Suppressor macrophage treated with lipopolysaccharide for 1 hour (primary cell): ENCODE measurements around the gene NFIA.
"Not testable (repeated sequence)": the region's sequence is repeated elsewhere in the genome, so short reads cannot be mapped to it uniquely, and the experiment has no call there.

Source experiments
- DNase-seq, 3 donors: peaks; one replicate each; pipeline ENCODE4 v3.0.0-alpha.2; 2020 to 2022

NFIA gene

DNA sequence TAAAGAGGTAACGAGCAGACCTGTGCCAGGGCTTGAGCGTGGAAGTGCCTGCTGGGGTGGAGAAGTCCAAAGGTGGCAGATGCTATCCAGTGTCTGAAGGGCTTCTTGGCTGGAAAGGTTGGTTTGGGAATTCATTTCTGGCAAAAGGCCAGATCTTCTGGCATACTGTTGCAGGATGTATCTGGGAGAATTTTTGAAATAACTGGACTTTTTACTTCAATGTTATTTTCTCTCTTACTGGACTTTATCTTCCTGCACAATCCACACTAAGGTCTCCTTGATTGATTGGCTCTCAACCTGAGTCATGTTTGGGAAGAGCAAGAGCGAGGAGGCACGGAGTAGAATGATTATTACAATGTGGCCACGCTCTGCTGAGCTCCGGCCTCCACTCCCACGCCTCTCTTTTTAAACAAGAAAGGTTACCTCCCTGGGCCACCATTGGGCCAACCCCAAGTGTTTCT is 364.2 kb downstream of the NFIA start:
- no peak for DNase-seq

DNA sequence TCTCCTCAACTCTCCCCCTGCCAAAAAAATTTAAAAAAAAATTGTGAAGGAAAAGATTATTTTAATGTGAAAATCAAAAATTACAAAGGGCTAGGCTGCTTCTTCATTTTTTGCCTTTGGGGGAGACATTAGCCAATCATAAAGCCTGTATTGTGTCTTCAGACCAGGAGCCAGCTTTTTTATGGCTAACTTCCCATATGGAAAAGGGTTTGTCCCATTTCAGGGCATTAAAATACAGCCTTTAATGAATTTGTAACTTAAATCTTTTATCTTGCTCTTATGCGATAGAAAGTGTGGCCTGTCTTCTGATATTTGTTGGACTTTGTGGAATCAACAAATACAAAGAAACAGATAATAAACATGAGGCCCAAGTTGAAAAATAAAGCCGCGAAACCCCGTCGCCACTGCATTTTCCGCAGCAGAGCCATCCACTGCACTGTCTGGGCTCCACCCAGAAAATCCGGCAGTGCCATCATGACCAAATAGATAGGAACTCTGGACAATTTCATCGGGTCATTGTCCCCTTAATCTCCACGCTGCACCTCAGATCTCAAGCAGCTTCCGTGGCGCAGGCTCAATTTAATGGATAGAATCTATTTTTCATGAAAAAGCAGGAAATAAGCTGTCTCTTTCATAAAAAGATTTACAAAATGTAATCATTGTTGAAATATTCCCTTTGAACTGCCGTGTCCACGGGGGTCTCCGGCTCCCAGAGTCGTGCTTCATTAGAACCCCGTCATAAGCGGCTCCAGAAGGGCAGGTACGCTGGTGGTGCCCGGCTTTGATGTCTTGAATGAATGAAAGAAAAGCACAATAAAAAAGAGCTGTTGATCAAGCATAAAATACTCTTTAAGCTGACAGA is 365.0 kb downstream of the NFIA start:
- DNase-seq, result no peak

DNA sequence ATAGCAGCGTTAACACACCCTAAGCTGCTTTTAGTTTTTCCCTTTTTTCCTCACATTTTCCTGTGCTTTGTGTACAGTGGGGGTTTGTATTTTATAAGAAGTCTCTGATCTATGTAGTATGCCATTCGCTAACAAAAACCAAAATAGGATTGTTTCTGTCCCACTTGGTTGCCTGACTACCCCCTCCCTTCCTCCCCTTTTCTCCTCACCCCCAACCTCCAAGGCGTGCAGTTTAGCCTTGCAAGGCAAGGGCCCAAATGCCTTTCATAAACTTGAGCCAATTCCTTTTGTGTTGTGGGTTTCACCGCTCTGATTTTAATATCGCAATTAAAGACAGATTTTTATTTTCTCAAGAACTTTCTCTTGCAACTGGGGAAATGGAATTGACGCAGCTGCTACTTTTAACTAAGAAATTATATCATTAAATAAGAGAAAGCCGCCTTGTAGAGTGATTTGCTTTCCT is 365.6 kb downstream of the NFIA start:
- DNase-seq, result no peak

DNA sequence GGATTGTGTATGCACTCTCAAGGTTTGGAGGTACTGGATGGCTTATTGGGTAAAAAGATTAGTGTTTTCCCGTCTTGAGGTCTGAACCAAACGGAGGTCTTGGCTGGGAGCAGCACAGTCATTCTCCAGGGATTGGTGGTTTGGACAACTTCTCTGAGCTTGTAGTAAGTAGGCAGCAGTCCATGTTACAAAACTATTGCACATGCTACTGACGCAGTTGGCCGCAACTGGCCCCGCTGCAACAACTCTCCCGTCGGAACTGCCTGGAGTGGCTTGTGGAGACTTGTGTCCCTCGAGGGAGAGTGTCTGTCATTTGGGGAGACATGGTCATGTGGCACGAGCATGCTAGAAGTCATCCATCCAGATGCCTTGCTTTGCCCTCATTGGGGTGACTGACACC is 366.6 kb downstream of the NFIA start:
- DNase-seq, result no peak

DNA sequence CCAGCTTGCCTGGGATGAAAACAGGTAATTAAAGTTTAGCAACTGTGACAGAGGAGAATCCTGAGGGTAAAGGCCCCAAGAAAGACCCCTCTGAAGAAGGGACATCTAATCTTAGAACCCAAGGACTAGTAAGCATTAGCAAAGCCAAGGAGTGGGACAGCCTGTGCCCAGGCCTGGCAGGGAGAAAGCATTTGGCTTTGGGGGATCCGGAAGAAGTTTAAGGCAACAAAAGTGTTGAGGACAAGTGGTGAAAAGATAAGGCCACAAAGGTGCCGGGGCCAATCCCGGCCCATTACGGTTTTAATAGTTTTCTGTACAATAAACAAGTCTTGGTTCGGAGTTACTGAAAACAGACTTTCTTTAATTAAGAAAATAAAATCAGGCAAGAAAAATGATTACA is 367.0 kb downstream of the NFIA start:
- DNase-seq, result no peak

DNA sequence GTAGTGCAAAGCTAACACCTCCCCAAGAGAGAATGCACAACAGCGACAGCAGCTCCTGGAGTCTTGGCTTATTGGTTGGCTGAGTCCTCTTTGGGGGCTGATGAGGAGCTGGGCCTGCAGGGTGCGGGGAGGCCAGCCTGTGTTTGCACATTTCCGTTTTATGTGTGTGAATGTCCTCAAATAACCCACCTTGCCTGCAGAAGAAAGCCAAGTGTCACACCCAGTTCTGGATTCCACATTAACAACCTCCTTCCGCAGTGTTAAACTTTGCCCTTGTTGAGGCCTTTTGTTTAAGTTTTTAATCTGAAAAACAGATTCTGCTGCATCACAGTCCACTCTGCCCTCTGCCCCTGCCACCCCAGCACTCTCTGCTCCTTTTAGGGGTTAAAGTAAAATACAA is 368.1 kb downstream of the NFIA start:
- DNase-seq, result no peak

DNA sequence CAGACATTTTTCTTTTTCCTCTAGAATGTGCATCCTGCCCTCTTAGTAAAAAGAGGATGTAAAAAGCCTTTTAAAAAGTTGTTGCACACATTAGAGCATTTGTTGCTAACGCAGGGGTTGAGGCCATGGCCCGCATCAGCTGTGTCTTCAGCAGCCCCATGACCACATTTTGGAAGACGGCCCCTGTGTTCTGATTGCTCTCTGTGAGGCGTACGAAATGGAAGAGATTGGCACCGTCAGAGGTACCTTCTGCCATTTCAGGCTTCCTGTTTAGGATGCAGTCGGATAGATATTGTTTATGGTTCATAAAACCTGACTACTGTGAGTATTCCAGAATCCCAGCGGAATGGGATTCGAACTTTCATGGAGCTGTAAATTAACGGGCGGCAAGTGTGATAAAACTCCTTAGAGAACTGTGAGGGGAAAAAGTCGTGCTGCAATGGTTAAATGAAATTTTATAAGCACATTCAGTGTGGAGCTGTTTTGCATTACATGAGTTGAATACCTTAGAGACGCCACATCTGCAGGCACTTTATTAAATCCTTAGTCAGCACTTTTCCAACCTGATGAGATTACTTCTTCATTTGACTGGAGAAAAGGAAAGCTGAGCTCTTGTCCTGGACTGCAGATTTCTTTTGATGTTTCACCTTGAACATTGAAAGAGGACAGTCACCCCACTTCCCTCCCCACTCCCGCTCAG is 368.7 kb downstream of the NFIA start:
- DNase-seq, result peak in 2 of 3 donors; percentile 13 to 27

DNA sequence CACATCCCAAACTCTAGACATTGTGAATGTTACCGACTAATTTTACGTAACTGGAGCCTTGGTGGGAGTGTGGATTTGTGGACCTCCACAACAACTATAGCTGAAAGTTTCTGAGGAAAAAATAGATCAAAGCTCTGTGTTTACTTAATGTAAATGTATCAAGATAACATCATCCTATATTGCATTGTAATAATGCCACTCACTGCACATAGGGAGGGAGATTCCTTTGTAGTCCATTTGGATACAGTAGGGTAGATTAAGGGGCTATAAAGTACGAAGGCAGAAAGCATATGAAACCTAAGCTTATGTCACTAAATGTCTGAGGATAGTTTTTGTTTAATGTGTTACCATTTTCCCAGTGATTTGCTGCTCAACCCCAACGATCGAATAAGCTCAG is 369.2 kb downstream of the NFIA start:
- DNase-seq, result no peak

DNA sequence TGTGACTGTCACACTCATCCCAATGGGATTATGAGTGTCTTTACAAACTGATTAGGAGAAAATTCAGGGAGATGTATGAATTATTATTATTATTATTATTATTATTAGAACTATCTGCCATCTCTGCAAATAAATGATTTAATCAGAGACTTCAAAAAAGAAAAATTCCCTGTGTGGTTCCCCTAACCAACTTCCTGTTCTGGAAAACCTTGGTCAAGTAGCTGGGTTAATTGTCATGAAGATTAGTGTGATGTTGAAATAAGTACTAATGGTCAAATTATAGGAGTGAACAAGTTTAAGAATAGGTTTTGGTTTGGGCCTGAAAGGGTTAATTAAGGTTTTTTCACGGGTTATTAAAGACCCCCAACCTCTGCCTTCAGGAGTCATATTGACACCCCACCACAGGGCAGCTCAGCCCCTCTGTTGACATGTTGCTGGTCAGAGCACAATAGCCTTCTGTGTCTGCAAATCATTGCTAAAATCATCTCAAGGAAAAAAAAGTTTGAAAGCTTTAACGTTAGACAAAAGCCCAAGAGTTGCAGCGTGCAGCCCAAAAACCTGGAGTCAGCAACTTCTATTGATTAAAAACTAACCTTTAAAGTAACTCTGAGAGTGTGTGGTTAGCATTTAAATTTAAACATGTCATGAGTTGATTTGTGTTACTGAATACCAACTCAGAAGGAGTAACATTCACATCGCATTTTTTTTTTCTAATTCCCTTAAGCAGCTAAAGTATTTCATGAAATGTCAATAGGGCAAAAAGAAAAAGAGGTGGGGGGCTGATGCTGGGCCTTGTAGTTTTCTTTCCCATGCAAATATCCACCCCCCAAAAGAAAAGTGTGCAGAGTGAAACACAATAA is 370.0 kb downstream of the NFIA start:
- peak; percentile 44 to 59 (median 56) for DNase-seq

DNA sequence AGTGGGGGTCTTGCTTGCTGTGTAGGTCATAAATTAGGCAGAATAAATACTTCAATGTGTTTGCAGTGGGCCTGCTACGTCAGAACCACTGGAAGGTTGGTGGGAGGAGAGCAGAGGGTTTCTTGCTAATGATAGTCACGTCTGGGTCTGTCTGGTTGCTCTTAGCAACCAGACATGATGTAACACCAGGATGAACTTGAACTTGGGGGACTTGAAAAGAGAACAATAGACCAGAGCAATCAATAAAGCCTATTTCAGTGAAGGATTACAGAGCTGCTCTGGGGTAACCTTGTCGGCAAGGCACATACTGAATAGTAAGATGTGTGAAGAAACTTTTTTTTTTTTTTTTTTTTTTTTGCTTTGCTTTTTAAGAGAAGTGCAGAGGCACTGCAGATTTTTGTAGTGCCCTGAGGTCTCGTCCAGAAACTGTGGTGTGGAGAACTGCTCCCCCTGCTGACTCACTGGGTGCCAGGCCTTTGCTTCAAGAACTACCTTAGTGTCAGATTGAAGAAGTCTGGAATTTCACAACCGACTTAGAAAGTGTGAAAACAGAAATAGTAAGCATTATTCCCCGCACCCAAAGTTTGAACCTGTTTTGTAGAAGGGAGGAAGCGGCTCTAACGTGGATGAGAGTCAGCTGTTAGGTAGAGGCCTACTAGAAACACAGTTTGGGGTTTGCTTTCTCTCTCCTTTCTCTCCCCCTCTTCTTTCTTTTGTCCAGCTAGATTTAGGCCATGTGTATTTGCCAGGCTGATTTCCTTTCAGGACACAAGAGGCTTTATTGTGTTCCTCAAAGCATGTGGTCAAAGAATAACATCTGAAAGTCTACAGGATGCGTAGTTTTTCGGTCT is 371.0 kb downstream of the NFIA start:
- DNase-seq, result peak; percentile 86 to 92 (median 90)

DNA sequence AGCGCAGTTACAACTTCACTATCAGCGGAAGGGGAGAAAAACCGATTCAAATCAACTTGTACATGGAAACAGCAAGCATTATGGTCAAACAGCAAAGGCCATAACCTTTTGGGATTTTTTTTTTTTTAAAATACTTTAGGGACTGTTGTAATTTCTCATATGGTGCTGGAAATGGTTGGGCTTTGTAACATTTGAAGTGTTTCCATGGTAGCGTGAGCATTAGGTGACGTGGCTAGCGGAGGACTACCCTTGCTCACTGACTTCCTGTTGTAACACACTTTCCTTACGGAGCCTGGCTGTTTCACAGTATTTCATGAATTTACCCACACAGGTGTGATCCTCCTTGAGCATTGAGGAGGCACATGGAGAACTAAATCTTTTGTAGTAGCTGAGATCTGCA is 373.0 kb downstream of the NFIA start:
- DNase-seq, result no peak

DNA sequence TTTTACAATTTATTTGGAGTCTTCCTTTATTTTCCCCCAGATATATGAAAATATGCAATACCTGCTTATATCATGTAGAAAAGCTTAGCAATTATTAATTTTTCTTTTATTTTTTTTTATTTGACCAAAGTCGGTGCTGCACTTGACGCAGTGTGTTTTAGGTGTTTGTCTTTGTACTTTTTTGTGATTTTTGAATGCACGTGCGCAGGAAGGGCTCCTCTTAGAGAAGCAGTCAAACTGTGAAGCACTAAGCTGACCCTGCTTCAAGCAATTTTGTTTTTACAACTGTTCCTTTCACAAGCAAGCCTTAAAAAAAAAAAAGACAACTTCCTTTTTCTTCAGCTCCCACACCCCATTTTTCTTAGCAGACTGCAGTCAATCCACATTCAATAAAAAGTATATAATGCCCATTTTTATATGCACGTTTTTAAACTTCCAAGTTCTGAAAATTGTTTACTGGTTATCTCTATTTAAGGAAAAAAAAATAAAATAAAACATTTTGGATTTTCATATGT is 375.2 kb downstream of the NFIA start:
- DNase-seq, result peak in 2 of 3 donors; percentile 10 to 22

DNA sequence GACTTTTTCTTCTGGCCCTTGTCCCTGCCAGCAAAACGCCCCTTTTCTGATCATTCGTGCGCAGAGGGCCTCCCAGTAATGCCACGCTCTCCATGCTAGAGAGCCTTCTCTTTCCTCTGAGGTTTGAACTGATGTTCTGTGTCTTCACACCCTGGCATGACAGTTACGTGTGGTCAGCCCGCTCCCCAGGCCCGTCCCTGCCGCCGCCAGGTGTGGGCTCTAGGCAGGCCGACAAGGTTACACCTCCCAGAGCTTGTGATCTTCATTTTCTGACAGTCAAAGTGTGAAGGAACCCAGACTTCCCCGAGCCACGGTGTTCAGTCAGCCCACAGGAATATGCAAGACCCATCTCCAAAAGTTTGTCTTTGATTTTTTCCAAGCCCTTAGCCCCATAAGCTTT is 377.0 kb downstream of the NFIA start:
- DNase-seq, result no peak

DNA sequence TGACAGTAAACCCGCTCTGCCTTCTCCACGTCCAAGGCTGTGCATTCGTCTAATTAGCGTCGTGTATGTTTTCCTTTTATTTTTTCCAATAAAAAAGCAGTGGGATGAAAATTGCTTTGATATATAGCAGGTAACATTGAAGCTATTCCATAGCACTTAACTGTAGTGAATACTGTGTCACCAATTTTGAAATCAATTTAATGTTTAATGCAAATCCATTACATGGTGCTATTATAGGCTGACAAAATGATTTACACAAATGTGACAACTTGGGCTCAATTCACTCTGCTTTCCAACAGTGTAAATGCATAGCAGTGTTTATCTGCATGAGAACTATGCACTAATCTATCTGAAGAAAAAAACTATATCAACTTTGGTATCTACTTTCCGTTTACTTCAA is 377.8 kb downstream of the NFIA start:
- no peak for DNase-seq

DNA sequence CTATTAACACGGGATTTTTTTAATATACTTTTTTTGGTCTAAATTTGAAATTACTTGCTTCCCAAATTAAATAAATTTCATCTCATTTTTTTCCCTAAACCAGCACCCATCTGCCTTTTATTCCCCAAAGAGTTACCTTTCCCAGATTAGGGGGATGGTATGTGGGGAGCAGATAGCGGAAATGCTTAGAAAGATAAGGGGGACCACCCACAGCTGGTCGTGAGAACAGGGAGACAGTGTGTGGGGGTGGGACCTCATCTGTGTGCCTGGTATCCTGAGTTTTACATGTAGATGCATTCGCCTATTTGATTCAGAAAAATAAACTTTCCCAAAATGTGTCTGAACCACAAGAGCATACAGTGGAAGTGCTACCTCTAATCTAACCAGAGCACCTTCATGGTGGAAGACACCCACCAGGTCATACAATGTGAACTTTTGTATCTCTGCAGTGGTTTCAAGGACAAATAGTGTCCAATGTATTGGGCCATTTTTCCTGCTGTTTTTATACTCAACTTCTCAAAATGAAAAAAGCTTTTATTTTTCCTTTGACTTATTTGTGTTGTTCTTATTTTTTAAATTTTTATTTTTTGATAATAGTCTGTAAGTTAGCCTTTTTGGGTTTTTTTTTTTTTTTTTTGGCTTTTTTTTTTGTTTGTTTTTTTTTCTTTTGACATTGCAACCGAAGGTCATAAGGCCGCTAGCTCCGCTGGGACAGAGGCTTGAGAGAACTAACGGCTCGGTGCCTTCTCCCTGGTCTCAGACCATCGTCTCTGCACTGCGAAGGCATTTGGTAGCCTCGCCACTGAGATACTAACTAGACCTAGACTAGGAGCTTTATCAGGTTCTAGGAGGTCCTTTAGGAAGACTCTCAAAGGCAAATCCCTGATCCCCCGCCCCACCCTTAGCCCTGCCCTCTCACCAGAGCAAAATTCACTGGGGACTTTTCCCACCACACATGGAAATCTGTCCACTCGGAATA is 379.3 kb downstream of the NFIA start:
- no peak for DNase-seq

DNA sequence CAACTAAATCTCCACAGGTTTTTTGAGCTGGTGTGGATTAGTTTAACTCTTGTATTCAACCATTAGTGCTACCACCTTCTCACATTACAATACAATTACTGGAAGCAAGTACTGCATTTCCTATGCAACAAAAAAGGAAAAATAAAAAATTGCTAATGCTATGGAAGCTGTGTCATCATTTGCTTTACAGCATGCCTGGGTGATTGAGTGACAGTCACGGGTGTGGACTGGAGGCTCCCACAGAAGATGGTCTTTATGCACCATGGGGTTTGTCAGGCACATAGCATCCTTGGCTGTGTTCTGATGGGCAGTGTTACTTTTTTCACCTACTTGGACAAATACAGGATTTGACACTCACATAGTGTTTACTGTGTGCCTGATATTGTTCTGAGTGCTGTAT is 380.3 kb downstream of the NFIA start:
- no peak for DNase-seq

DNA sequence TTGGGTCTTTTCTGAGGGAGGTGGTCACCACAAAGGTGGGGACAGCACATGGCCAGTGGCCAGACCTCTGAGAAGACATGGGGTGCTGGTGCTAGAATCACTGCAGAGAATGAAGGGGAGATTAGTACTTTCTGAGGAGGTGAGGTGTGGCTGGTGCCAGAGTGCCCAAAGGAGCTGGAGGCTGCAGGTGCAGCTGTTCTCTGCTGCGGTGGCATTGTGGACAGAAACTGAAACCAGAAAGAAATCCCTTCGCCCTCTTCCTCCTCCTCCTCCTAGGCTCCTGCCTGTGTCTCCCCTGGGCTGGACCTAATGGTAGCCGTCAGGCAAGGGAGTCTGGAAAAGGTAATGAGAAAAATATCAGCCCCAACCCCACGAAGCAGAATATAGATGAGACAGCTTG is 380.9 kb downstream of the NFIA start:
- DNase-seq, result no peak

DNA sequence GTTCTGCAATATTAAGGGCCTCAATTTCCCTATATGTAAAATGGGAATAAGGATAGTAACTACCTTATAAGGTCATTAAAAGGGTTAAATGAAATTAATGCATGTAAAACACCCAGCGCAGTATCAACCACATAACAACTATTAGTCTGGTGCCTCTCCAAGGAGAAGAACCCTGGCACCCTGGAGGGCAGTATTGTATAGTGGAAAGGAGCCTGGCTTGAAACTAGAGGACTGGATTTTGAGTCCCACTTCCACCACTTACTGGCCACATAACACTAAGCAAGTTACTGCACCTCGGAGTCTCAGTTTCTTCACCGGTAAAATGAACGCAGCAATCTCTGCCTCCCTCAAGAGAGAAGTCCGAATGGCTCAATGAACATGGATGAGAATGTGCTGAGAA is 385.5 kb downstream of the NFIA start:
- DNase-seq, result not testable (repeated sequence)

DNA sequence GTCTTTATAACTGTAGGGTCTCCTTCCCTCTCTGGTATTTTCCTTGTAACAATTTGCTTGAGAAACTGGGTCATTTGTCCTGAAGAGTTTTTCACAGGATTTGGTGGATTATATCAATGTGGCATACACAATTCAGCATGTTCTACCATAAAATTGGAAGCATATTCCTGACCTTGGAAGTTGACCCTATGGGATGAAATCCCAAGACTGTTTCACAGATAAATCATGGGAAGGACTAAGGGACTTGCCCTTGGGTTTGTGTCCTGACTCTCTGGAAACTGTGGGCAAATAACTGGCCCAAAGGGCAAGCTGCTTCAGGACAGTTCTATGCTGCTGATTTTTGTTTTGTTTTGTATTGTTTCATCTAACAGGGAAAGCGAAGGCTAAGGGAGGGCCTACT is 387.0 kb downstream of the NFIA start:
- DNase-seq, result no peak

DNA sequence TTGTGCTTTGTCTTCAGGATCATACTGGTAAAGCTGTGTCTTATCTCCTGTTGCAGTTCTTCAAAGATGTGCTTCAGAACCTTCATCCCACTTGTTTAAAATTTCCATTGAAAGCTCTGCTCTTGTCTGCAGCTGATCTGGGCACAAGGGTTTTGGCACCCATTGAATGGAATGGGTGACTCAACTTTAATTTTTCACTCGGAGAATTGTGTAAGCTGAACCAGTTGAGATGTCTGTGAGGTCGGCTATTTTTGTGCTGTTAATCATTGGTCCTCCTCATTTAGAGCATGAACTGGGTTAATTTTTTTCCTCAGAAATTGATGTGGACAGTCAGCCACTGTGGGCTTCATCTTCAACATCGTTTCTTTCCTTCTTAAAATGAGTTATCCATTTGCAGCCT is 390.5 kb downstream of the NFIA start:
- DNase-seq, result no peak
